ENCODE measurements around the gene HOXD10.

Gene HOXD10

GRCh38 chr2:176151442-176152287 lies 35.1 kb downstream of the HOXD10 start, which contains the start of gene HOXD4:
TSS of gene HOXD4 (plus strand) at chr2:176151550. CDS start at chr2:176151634, 84 bp downstream.
- no peak for DNase-seq (ENCODE audit: low read depth, low spot score)

- no peak for DNase-seq (ENCODE audit: low read depth, low spot score)
Observed at GRCh38 chr2:176152350-176153181, 36.0 kb downstream of the HOXD10 start.

DNA sequence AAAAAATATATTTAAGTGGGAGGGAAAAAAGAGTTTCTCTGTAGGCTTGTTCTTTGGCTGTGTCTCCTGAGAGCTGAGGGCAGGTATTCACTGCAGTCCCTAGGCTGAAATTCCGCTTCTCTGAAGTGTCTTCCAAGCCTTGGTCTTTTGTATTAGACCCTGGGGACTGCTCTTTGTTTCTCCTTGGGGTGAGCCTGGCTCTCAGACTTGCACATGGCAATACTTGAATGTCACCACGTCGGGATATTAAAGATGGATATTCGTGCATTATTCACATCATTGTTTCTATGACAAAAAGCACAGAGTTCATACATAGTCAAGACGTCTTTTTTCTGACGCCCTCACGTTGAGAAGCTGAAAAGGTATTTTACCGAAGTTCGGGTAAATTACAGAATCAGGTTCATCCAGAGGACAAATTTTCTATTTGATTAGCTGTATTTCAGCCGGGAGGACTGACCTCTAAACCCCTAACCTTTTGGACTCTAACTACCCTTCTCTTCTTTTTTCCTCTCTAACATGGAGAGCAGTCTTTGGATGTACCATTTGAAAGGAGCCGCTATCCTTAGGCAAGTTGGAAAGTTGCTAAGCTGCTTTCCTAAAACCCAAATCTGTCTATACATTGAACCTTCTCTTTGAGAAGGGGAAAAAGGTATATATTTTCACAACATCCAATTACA lies 38.1 kb downstream of the HOXD10 start:
- no peak for DNase-seq (ENCODE audit: low read depth, low spot score)

DNA sequence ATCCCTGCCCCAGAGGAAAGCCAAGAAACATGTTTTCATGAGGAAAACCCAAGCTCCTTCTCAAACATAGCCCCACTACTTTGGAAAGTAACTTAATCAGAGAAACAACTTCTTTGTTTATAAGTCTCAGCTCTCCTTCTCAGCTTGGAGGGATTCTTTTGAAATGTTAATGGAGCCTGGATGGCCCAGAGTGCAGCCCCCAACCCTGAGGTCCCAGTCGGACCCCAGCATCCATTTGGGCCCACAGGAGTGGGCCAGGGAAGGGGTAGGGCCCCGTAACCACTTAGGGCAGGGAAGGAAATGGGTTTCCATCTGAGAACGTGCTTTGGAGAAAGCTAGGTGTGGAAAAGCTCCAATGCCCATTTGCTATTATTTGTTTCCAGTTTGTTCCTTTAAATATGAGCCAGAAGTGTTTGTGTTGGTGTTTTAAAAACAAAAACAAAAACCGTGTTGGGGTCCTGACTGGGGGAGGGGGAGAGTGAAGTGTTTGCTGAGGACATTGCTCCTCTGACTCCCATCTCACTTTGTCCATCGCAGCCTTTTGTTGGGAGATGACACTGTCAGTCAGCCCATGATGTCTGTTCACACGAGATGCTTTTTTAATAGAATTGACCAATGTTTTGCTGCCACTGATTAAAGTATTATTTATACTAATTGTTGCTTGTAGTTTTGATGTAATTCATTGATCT lies 38.9 kb downstream of the HOXD10 start:
- DNase-seq (ENCODE audit: low read depth, low spot score) = no peak

DNA sequence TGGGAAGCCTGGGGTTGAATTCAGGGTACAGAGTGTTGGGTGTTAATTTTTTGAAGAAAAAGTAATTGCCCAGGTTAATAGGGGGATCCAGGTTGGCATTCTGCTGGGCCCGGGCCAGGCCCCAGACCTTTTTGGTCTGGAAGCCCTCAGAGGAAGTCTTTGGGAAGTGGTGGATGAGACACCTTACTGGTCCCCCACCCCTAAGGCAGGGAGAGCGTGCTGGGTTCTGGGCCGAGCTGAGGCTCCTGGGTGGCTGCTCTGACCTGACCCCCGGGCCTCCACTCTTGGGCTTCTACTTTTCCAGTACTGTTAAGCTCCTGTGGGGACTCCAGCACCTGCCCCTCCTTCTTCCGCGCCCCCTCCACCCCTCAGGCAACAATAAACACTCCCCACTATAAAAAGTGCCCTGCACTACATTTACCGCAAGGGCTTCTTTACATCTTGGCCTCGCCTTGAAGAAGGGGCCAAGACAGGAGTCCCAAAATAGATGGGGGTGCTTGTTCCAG lies 39.8 kb downstream of the HOXD10 start:
- no peak for DNase-seq (ENCODE audit: low read depth, low spot score)

DNA sequence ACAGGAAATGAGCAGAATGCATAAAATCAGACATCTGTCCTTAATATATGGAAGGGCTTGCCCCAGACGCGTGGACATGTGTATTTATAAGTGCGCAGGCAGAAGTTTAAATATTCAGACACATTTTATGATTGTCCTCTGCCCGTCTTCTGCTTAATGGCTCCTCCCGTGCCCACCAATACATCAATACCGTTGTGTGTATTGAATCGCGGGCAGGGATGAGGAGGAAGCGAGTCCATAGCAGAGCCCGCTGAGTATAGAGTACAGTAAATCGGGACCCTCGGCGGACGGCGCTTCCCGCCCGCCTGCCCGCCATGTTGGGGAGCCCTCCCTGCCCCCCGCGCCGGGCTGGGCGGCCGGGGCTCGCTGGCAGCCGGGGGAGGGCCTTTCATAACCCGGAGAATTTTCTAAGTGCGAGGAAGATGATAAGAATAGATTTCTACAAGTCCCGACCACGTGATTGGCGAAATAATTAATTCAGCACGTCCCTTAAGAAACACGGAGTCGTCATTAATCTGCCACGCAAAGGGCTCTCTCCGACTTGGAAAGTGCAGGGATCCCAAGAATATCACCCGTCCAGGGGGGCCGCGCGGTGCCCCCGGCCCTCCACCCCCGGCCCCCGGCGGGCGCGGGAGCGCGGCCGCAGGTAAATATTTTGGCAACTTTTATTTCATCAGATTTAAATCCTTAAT lies 40.4 kb downstream of the HOXD10 start, which contains the start of gene HOXD3:
Gene HOXD3, plus strand, starts transcription at position 501 of the 692 bp plus-strand sequence. CDS start 11,808 bp downstream, outside the sequence.
- DNase-seq (ENCODE audit: low read depth, low spot score) = no peak

DNA sequence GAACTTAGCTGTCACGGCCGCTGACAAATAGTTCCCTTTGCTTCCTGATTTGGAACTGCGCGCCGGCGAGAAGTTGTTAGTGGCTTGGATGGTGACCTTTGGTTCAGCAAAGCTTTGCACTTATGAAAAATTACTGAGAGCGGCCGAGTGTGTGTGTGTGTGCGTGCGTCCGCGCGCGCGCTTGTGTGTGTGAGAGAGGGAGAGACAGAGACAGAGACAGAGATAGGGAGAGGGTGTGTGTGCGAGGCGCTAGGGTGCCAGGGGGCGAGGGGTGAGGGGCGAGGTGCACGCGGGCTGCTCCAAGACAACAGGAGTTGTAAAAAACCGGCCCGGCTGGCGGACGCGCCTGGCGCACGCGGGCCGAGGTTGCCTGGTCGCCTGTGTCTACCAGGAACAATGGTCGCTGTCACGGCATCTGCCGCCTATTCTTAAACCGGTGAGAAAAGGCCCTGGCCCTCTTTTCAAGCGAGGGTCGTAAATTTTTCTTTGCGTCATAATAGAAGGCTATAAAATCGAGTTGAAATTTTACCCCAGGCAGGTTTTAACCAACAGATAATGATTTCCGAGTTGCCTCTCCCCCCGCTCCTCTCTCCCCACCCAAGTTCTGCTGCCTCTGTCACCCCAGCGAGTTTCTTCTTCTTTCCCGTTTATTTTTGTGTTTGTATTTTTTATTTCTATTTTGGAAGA lies 41.1 kb downstream of the HOXD10 start:
- DNase-seq (ENCODE audit: low read depth, low spot score) = no peak

DNA sequence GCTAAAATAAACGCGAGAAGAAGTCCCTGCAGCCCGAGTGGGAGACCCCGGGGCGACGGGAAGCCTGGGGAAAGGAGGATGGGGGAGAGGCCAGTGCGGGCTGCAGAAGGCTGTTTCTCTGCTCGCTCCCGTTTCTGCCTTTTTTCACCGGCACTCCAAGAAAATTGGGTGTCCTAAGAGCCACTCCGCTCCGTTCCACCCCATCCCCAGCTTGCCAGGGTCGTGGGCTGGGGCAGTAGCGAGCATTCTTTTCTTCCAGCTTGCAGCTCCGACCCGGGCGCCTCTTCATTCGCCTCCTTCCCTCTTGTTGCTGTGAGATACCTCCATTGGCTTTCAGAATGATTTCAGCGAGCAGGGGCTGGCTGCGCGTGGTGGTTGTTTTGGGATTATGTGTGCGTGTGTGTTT lies 41.6 kb downstream of the HOXD10 start:
- DNase-seq (ENCODE audit: low read depth, low spot score) = no peak

DNA sequence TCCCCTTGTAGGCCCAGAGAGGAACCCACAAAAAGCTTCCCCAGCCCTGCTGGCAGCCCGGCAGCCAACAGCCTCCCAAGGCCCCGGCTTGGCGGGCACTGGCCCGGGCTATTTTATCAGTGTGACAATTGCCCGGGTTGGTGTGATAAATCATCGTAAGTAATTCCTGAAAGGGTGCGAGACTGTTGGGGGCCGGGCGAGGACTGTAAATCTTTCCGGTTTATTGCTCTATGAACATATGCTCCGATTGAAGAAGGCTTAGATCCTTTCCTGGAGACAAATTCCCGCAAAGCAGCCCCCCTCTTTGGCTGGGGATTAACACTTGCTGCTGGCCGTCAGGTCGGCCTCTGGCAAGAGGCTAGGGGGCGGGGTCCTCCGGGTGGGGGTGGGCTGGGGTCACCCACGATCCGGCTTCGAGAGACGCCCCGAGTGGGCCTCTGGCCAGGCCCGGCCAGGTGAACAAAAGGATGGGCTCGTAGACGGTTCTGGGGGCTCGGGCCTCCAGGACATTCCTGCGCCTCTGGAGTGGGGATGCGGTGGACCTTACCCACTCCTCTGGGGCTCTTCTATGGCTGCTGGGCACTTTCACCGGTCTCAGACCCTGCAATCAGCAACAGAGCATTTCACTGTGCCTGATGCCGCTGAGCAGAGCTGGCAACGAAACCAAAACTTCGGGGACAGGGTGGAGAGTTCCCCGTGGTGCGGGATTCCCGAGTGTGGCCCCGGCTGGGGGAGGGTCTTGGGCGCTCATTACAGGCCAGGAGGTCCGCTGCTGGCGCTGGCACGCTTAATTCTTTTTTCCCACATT lies 42.5 kb downstream of the HOXD10 start:
- no peak for DNase-seq (ENCODE audit: low read depth, low spot score)

GRCh38 chr2:176159663-176160250 lies 43.2 kb downstream of the HOXD10 start:
- DNase-seq (ENCODE audit: low read depth, low spot score) = no peak

DNA sequence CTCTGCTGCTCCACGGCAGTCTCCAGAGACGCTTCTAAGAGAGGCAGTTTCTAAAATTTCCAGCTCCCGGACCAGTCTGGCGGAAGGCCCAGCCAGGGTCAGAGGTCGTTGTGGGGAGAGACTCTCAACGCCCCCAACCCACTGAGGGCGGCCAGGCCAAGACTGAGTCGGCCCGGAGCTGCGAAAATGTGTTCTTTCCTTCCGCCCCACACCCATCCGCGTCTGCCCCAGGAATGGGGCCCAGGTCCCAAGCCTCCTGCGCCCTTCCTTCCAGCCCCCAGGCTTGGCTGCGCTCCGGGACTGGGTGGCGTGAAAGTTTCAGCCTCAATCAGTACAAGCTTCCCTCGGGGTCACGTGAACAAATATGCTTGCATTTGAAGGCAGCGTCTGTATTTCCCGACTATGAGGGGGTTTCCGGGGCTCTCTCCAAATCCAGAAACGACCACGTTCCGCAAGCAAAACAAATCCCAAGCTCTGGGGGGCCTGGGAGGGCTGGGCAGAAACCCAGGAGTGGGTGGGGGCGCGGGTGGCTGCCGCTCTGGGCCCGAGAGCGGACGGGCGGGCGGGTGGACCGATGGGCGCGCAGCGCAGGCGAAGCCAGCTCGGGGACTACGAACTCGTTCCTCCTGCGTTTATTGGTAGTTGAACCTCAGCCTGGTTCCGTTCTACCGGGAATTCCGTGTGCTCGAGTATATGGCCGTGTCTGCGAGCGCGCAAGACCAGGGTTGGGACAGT lies 43.8 kb downstream of the HOXD10 start:
- DNase-seq (ENCODE audit: low read depth, low spot score) = no peak

- no peak for DNase-seq (ENCODE audit: low read depth, low spot score)
Observed at GRCh38 chr2:176160986-176161824, 44.6 kb downstream of the HOXD10 start.

DNA sequence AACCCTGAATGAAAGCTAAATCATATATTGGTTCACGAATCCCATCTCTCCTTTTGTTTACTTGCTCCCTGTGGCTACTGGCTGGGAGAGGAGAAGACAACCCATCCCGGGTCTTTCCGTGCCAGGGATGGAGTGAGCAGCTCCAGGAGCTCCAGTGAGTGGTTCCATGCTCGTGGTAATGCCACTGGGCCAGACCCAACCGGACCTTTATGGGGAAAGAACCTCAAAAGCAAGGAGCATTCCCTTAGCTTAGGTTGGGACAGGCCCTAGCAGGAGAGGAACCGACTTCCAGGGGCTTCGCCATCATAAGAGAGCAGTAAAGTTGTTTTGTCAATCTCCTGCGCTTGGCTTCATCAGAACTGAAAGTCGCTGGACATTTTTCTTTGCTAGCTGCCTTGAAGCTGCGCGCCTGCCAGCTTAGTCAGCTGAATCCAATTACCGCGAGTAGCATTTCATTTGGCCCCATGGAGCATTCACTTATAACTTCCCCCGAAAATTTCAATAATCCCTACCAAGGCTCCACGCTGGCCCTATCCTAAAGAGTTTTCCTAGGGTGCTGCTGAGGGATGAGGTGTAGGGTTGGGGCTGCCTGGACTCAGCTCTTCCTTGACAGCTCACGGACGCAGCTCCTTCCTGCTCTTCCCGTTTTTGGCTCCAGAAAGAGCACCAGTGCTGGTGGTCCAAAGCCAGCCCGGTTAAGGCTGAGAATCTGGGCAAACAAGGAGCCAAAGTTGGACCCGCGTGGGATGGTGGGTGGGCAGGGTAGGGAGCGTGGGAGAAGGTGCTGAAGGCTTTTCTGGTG lies 45.4 kb downstream of the HOXD10 start:
- DNase-seq (ENCODE audit: low read depth, low spot score) = no peak

GRCh38 chr2:176162911-176163671 lies 46.5 kb downstream of the HOXD10 start:
- DNase-seq (ENCODE audit: low read depth, low spot score) = no peak

DNA sequence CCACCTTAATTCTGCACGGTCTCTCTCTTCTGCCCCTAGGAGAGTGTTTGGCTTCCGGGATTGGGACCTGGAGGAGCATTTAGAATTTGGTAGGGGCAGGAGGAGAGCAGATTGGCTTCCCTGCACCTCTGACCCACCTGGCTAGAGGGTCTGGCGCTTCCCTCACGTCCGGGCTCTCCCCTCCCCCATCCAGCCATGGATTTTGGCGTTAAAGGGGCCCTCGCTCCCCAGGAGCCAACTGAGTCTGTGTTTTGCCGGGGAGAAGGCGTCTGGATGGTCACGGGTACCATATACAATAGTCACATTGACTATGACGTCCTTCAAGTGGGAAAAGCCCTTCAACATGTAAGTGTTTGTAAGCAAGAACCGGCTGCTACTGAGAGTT lies 47.1 kb downstream of the HOXD10 start:
- no peak for DNase-seq (ENCODE audit: low read depth, low spot score)

DNA sequence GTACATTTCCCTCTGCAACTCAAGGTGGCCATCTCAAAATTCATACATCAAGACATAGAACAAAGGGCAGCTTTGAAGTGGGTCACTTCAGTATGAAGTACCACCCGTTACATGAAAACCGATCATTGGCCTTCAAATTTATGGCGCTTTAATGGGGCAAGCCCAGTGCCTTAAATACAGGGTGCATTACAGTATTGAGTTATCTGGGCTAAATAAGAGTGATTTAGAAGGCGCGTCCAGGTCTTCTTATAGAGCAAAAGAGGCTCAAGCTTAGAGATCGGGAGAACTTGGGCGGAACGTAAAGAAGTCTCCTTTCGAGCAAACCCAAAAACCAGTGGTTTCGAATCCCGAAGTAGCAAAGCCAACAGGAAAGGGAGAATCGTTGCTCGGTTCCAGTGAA lies 47.6 kb downstream of the HOXD10 start:
- DNase-seq (ENCODE audit: low read depth, low spot score) = no peak
